Tibial nerve (tissue), 4 donors: ENCODE measurements around the gene ZSWIM6. TPM values are rescaled to one million over a fixed set of nuclear protein-coding genes. Genes with fewer than 3 reads are reported as not detected.

Source experiments
- DNase-seq, 2 donors: peaks; one replicate each; pipeline ENCODE4 v3.0.0-alpha.2; 2019; ENCODE audit warnings: low spot score in 2 of 2
- H3K27ac ChIP-seq, 4 donors: fragments of 200-600 bp; sonication (generic) in 3 of 4; one replicate each; pipeline ENCODE4 v1.5.1; 2017 to 2019; ENCODE audit warnings: mild to moderate bottlenecking in 1 of 4
- H3K27me3 ChIP-seq, 2 donors: fragments of 200-600 bp; sonication (generic) in 1 of 2; one replicate each; pipeline versions ENCODE4 v1.5.1 to v1.6.0; 2017 to 2019
- H3K36me3 ChIP-seq, 3 donors: fragments of 200-600 bp; sonication (generic); one replicate each; pipeline ENCODE4 v1.5.1; 2018 to 2019
- H3K4me1 ChIP-seq, 4 donors: fragments of 200-600 bp; sonication (generic) in 3 of 4; one replicate each; pipeline ENCODE4 v1.5.1; 2017 to 2019
- H3K4me3 ChIP-seq, 4 donors: fragments of 200-600 bp; sonication (generic) in 3 of 4; one replicate each; pipeline ENCODE4 v1.5.1; 2017 to 2019; ENCODE audit warnings: mild to moderate bottlenecking in 1 of 4, moderate library complexity in 1 of 4
- H3K9me3 ChIP-seq, 4 donors: fragments of 200-600 bp; sonication (generic) in 3 of 4; one replicate each; pipeline ENCODE4 v1.5.1; 2017 to 2019
- EP300 ChIP-seq, 2 donors: sonication (generic); formaldehyde crosslinking; IDR thresholded peaks; one replicate each; pipeline ENCODE4 v1.6.1; 2017; ENCODE audit warnings: antibody characterized with exemption in 2 of 2, mild to moderate bottlenecking in 1 of 2
- POLR2A ChIP-seq, 2 donors: fragments of 450-650 bp; IDR thresholded peaks; one replicate each; pipeline ENCODE4 v1.6.1; 2017; ENCODE audit warnings: antibody characterized with exemption in 2 of 2, mild to moderate bottlenecking in 2 of 2, moderate library complexity in 2 of 2
- WGBS, 2 donors: methylation state at CpG; one replicate each; pipeline ENCODE4 v1.1.5; 2018; 5-methylcytosine and 5-hydroxymethylcytosine counted together
- total RNA-seq, 4 donors: library from RNA; depleted of rRNA; stranded (reverse); fragments of >200 nt; gene quantifications; one replicate each; pipeline ENCODE4 v1.1.0, GENCODE V29; 2016
- TF ChIP-seq, protein P1 (sequence below), 5 experiments: fragments of 200-600 bp in 3 of 5; fragments of 450-650 bp in 2 of 5; sonication (generic) in 3 of 5; IDR thresholded peaks; one replicate each; pipeline ENCODE4 v1.5.1; 2016 to 2019; ENCODE audit warnings: antibody characterized with exemption in 5 of 5, mild to moderate bottlenecking in 3 of 5, moderate library complexity in 2 of 5

Gene ZSWIM6
- total RNA-seq, 4 donors from 2014 or later, result 10.6 to 15.5 (median 13.7) TPM

DNA sequence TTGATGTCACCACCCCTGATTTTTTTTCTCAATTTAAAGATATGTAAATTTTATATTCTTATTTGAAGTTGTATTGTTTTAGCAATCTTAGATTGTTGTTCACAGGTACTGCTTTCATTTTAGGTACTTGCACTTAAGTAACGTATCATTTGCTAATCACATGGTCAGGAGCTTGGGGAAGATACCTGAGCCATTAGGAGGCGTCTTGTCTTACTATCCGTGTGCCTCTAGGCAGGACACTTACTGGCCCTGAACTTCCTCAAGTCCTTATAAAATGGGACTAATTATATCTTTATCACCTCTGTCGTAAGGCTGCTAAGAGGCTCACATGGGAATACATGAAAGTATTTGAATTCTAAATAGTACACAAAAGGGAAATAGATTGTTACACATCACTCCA, 18.5 kb downstream of the ZSWIM6 start:
- no peaks in the 10 kb centered on the region for H3K36me3 ChIP-seq
- no peak overlapping the region for H3K27ac ChIP-seq
- 64 to 70% methylated on average over 4 of the region's 4 CpGs for WGBS, 2 donors
- no peaks in the 10 kb centered on the region for H3K27me3 ChIP-seq
- peaks cover 0 to 82% (median 23%) of the 10 kb centered on the region in 4 donors for H3K4me1 ChIP-seq
- no peak for TF ChIP-seq EP300 (IDR thresholded peaks at IDR 0.05)
- TF ChIP-seq, protein P1, sequence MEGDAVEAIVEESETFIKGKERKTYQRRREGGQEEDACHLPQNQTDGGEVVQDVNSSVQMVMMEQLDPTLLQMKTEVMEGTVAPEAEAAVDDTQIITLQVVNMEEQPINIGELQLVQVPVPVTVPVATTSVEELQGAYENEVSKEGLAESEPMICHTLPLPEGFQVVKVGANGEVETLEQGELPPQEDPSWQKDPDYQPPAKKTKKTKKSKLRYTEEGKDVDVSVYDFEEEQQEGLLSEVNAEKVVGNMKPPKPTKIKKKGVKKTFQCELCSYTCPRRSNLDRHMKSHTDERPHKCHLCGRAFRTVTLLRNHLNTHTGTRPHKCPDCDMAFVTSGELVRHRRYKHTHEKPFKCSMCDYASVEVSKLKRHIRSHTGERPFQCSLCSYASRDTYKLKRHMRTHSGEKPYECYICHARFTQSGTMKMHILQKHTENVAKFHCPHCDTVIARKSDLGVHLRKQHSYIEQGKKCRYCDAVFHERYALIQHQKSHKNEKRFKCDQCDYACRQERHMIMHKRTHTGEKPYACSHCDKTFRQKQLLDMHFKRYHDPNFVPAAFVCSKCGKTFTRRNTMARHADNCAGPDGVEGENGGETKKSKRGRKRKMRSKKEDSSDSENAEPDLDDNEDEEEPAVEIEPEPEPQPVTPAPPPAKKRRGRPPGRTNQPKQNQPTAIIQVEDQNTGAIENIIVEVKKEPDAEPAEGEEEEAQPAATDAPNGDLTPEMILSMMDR (IDR thresholded peaks at IDR 0.05), result no peak
- no peak for DNase-seq
- no peaks in the 10 kb centered on the region for H3K9me3 ChIP-seq
- H3K4me3 ChIP-seq, result no peak overlapping the region

DNA sequence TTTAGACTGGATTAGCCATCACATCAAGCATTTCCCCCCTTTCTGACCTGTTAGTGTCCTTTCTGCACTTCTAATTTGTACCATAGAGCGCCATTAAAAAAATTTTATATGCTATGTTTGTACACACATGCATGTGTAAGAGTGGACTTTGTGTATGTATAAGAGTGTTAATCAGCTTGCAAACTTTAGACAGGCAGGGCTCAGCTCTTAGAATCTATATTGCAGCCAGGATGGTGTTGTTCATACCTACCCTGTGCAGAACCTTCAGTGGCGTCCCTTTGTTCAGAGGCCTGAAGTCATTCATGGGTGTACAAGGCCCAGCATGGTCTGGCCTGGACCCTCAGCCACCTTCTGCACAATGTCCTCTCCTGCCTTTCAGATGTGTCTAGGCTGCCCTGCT, 19.7 kb downstream of the ZSWIM6 start:
- no peak overlapping the region for H3K27ac ChIP-seq
- TF ChIP-seq EP300 (IDR thresholded peaks at IDR 0.05) (no peak), POLR2A (IDR thresholded peaks at IDR 0.05) (no peak)
- TF ChIP-seq, protein P1 (IDR thresholded peaks at IDR 0.05), result no peak
- no peak overlapping the region for H3K4me3 ChIP-seq
- H3K9me3 ChIP-seq, result no peaks in the 10 kb centered on the region
- DNase-seq, result no peak
- 91 to 93% methylated on average over 2 of the region's 2 CpGs for WGBS, 2 donors
- H3K27me3 ChIP-seq, result no peaks in the 10 kb centered on the region
- peaks cover 0 to 70% (median 23%) of the 10 kb centered on the region in 4 donors for H3K4me1 ChIP-seq
- no peaks in the 10 kb centered on the region for H3K36me3 ChIP-seq

DNA sequence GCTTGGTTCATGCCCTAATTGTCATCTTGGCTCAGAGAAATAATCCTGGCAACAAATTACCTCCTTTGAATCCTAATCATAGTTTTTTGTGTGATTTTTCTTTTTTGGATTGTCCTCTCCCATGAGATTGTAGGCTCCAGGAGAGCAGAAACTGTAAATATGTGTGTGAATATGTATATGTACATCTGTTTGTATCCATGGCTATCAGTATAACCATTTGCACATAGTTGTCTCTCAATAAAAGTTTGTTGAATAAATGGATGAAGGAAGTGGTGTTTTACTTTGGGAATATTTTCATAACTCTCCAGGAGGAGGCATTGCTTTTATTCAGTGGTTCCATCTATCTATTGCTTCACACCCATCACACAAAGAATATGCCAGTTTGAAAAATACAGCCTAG, 20.1 kb downstream of the ZSWIM6 start:
- H3K27ac ChIP-seq, result no peak overlapping the region
- TF ChIP-seq POLR2A (IDR thresholded peaks at IDR 0.05) (no peak), EP300 (IDR thresholded peaks at IDR 0.05) (no peak)
- TF ChIP-seq, protein P1 (IDR thresholded peaks at IDR 0.05), result no peak
- no peaks in the 10 kb centered on the region for H3K36me3 ChIP-seq
- no peak overlapping the region for H3K4me3 ChIP-seq
- no peak for DNase-seq
- H3K27me3 ChIP-seq, result no peaks in the 10 kb centered on the region
- H3K9me3 ChIP-seq, result peaks cover 0 to 1% (median 0%) of the 10 kb centered on the region in 4 donors
- peaks cover 0 to 65% (median 23%) of the 10 kb centered on the region in 4 donors for H3K4me1 ChIP-seq

DNA sequence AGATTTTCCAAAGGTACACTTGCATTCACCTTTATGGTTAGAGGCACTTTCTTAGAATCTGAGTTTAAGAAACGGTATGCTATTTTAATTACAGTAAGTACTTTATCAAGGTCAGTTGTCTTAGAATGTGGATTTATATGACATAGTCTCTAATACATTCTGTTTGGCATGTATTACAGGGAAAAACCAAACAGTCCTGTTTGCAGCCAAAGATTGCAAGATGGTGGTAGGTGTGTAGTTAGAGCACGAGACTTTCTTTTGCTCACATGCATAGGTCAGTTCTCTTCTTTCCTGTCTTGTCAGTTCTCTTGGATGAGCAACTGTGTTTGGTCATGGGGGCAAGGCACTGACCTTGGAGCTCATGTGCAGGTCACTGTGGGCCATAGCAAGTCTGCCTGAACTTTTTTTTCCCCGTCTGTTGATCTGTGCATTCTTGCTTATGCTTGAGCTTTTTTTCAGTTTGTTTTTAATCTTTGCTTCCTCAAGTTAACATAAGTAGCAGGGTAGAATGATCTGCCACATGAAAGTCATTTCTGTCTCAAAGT, 20.6 kb downstream of the ZSWIM6 start:
- Histone ChIP-seq H3K4me1 (peaks cover 0 to 60% (median 23%) of the 10 kb centered on the region in 4 donors), H3K9me3 (peaks cover 0 to 6% (median 0%) of the 10 kb centered on the region in 4 donors), H3K4me3 (no peak overlapping the region), H3K27me3 (no peaks in the 10 kb centered on the region), H3K36me3 (no peaks in the 10 kb centered on the region), H3K27ac (no peak overlapping the region)
- no peak for DNase-seq
- TF ChIP-seq POLR2A (IDR thresholded peaks at IDR 0.05) (no peak), EP300 (IDR thresholded peaks at IDR 0.05) (no peak)
- TF ChIP-seq, protein P1 (IDR thresholded peaks at IDR 0.05), result no peak
- WGBS, 2 donors, result 48 to 57% methylated on average over 3 of the region's 3 CpGs

DNA sequence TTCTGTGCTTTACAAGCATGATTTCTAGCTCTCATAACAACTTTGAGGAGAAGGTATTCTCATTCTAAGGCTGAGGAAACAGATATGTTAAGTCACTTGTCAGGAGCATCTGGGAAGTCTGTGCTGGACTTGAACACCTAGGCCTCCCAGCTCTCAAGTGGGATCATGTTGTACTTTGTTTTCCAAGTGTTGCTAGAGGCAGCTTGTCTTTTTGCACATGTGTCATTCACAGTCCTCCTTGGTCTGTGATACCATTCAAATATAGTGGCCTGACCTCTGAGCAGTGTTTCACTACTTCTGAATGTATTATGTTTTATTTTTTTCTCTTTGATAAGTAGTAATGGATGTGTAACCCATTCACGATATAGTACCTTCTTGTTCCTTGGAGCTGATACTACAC, 21.2 kb downstream of the ZSWIM6 start:
- no peak overlapping the region for H3K27ac ChIP-seq
- 60 to 68% methylated on average over 1 of the region's 1 CpG for WGBS, 2 donors
- no peaks in the 10 kb centered on the region for H3K36me3 ChIP-seq
- H3K4me3 ChIP-seq, result no peak overlapping the region
- DNase-seq, result no peak
- H3K9me3 ChIP-seq, result peaks cover 0 to 8% (median 0%) of the 10 kb centered on the region in 4 donors
- TF ChIP-seq EP300 (IDR thresholded peaks at IDR 0.05) (no peak), POLR2A (IDR thresholded peaks at IDR 0.05) (no peak)
- TF ChIP-seq, protein P1 (IDR thresholded peaks at IDR 0.05), result no peak
- H3K4me1 ChIP-seq, result peaks cover 0 to 58% (median 20%) of the 10 kb centered on the region in 4 donors
- no peaks in the 10 kb centered on the region for H3K27me3 ChIP-seq
